ENCODE results near the gene ANK3.
A peak's percentile ranks its signal among the peaks of the same experiment; 100 is the strongest.

The ANK3 gene

DNA sequence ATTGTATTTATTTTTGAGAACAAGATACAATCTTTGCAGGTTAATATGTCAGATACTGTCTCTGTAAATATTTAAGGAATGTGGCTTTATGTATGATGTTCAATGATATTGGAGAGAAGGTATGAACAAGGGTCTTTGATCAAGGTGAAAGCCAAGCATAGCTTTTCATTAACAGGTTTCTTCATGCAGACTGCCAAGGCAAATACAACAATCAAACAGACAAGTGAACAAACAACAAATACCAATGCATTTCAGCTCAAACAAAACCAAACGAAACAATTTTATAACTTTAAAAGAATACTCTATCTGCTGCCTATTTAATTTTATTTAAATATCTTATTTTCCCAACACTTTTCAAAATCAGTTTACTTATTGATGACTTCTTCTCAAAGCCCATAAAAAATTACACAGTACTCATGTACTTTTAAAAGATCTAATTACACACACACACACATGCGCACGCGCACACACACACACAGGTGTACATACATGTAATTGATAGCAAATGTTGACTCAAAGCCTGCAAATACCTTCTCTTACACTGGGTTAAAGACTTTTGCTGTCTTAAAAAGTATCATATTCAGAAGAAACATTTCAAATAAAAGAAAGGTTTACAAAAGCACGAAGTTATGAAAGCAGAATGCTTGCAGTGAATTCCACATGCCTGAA lies 282.2 kb downstream of the ANK3 start:
- H3K27ac Mint-ChIP-seq = no peak overlapping the region

DNA sequence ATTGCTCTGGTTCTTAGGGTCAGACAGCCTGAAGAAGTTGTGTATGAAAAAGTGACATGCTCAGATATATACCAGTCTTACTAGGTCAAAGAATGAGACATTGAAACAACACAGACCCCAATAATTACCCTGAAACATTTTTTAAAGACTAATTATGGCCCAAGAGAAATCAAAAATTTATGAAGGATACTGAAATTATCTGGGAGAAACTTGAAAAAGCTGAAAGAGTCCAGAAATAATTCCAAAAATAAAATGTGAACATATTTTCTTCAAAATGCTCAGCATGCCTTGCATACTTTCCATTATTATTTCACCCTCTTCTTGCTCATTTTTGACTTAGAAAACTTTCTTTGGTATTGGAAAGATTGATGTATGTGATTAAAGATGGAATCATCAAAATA lies 284.4 kb downstream of the ANK3 start:
- Mint-ChIP-seq H3K27me3 (ENCODE audit: low read depth, poor library complexity) (no peaks in the 10 kb centered on the region), H3K27ac (no peak overlapping the region), H3K4me1 (no peaks in the 10 kb centered on the region), H3K9me3 (no peaks in the 10 kb centered on the region), H3K4me3 (no peak overlapping the region), H3K36me3 (ENCODE audit: low read depth) (peaks cover 39% of the 10 kb centered on the region)
- TF ChIP-seq, protein P1, sequence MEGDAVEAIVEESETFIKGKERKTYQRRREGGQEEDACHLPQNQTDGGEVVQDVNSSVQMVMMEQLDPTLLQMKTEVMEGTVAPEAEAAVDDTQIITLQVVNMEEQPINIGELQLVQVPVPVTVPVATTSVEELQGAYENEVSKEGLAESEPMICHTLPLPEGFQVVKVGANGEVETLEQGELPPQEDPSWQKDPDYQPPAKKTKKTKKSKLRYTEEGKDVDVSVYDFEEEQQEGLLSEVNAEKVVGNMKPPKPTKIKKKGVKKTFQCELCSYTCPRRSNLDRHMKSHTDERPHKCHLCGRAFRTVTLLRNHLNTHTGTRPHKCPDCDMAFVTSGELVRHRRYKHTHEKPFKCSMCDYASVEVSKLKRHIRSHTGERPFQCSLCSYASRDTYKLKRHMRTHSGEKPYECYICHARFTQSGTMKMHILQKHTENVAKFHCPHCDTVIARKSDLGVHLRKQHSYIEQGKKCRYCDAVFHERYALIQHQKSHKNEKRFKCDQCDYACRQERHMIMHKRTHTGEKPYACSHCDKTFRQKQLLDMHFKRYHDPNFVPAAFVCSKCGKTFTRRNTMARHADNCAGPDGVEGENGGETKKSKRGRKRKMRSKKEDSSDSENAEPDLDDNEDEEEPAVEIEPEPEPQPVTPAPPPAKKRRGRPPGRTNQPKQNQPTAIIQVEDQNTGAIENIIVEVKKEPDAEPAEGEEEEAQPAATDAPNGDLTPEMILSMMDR (IDR thresholded peaks at IDR 0.05) = no peak
- no peak for DNase-seq

More for the DNA sequence above, 282.2 kb downstream of the ANK3 start:
- Mint-ChIP-seq H3K36me3 (ENCODE audit: low read depth) (peaks cover 38% of the 10 kb centered on the region), H3K9me3 (no peaks in the 10 kb centered on the region), H3K4me1 (no peaks in the 10 kb centered on the region), H3K4me3 (no peak overlapping the region), H3K27me3 (ENCODE audit: low read depth, poor library complexity) (no peaks in the 10 kb centered on the region)
- DNase-seq = no peak
- TF ChIP-seq, protein P1 (IDR thresholded peaks at IDR 0.05) = no peak

DNA sequence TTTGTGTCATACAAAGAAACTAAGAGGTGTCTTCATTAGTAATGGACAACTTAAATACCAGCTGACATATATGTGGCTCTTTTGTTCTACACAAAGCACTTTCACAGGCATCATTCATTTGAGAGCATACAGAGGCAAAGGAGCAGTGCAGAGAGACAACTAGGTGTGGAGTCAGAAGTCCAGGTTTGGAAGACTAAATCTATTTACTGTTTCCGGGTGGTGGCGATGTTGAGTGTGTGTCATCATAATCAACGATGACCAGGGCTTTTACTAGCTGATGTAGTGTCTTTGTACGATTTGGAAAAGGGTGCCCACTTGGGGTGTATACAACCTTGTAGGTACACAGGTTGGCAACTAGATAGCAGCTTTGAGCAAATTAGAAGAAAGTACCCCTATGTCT lies 287.9 kb downstream of the ANK3 start:
- H3K9me3 Mint-ChIP-seq = no peaks in the 10 kb centered on the region
- no peaks in the 10 kb centered on the region for H3K4me1 Mint-ChIP-seq
- no peaks in the 10 kb centered on the region for H3K27me3 Mint-ChIP-seq (ENCODE audit: low read depth, poor library complexity)
- peaks cover 48% of the 10 kb centered on the region for H3K36me3 Mint-ChIP-seq (ENCODE audit: low read depth)
- TF ChIP-seq, protein P1 (IDR thresholded peaks at IDR 0.05) = no peak
- H3K27ac Mint-ChIP-seq = peak overlapping the region; percentile 62
- no peak overlapping the region for H3K4me3 Mint-ChIP-seq
- DNase-seq = no peak

DNA sequence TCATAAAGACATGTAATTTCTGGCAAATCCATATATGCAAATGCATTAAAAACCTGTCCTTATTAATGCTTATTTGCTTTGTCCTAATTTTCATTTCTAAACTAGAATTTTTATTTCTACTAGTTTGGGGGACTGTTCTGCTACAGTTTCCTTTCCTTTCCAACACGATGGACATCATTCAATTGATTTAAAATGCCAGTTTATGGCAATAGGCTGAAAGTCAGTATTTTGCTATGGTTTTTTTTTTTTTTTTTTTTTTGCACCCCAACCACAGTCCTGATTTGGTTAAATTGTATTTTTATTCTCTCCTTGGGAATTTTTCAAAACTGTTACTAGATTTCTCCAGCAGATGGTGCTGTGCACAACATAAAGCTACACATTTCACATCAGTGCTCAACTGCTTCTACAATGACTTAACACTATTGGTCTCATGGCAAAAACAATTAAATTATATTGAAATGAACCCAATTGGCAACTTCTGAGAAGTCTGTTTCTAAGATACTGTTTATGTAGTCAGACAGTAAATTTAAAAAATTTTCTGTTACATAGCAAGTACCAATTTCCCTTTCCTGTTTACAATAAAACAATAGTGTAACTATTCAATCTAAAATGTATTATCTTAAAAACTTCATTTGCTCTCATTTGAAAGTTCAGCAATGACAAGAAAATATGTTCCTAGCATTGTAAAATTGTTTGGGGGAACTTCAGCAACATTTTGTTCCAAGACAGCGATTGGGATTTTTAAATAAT lies 289.5 kb downstream of the ANK3 start:
- Mint-ChIP-seq H3K27me3 (ENCODE audit: low read depth, poor library complexity) (no peaks in the 10 kb centered on the region), H3K36me3 (ENCODE audit: low read depth) (peaks cover 36% of the 10 kb centered on the region), H3K27ac (no peak overlapping the region), H3K4me1 (no peaks in the 10 kb centered on the region), H3K9me3 (no peaks in the 10 kb centered on the region), H3K4me3 (no peak overlapping the region)
- TF ChIP-seq, protein P1 (IDR thresholded peaks at IDR 0.05) = peak; percentile 52
- peak; percentile 14 for DNase-seq

DNA sequence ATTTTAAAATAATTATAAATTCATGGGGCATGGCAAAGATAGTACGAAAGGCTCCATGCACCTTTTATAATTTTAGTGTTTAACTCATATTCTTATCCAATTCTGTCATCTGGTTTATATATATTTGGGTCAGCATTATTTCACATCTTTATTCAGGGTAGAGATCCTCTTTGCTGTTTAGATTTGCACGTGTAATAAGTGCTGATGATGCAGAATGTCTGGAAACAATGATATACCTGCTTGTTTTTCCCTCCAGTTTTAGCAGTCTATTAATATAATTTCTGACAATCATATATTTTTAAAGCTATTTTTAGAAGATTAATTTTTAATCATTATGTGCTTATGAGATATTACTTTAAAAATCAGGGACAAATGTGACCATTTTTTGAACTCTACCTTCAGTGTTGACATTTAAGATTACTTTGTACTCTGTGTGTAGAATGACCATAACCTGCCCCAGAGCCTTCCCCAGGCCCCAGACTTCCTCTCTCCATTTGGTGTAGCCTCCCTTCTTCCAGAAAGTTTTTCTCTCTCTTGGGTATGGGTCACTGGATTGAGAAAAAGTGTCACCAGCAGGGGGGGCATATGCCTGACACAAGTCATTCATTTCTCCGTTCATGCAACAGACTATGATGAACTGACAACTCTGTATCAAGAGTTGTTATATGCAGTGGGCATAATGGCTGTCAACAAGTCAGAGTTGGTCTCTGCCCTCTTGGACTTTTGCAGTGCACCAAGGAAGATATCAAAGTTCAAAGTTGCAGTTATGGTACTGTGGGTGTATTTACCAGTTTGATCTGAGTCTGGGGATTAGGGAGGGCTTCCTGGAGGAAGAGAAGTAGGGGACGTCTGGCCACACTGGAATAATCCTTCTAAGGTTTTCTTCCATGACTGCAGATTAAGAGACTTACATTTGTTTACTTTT lies 290.7 kb downstream of the ANK3 start:
- Mint-ChIP-seq H3K4me1 (no peaks in the 10 kb centered on the region), H3K9me3 (no peaks in the 10 kb centered on the region), H3K27ac (no peak overlapping the region), H3K4me3 (no peak overlapping the region), H3K36me3 (ENCODE audit: low read depth) (peaks cover 24% of the 10 kb centered on the region), H3K27me3 (ENCODE audit: low read depth, poor library complexity) (no peaks in the 10 kb centered on the region)
- TF ChIP-seq, protein P1 (IDR thresholded peaks at IDR 0.05) = no peak
- peak; percentile 3 for DNase-seq
